ENCODE results near the gene BPIFB4.

Gene BPIFB4

DNA sequence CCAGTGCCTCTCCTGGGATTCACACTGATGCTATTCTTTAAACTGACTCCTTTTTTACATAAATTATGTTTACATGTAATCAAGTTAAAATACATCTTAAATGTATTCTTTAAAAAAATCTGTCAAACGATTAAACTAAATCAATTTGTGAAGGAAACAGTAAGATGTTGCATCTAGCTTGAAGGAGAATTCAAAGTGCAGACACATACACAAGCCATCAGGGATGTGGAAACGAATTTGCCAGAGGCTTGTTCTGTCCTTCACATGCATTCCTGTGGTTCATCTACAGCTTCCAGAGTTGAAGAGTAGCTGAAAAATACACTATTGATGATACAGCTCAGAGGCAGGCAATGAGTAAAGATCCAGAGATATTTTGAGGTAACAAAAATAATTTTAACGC lies 33.0 kb upstream of the BPIFB4 start:
- FAIRE-seq (no peak), DNase-seq (ENCODE audit: insufficient read length, low spot score) (no peak)
- TF ChIP-seq, protein P1, sequence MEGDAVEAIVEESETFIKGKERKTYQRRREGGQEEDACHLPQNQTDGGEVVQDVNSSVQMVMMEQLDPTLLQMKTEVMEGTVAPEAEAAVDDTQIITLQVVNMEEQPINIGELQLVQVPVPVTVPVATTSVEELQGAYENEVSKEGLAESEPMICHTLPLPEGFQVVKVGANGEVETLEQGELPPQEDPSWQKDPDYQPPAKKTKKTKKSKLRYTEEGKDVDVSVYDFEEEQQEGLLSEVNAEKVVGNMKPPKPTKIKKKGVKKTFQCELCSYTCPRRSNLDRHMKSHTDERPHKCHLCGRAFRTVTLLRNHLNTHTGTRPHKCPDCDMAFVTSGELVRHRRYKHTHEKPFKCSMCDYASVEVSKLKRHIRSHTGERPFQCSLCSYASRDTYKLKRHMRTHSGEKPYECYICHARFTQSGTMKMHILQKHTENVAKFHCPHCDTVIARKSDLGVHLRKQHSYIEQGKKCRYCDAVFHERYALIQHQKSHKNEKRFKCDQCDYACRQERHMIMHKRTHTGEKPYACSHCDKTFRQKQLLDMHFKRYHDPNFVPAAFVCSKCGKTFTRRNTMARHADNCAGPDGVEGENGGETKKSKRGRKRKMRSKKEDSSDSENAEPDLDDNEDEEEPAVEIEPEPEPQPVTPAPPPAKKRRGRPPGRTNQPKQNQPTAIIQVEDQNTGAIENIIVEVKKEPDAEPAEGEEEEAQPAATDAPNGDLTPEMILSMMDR (IDR thresholded peaks at IDR 0.05; ENCODE audit: insufficient read depth, missing control alignments), result no peak

DNA sequence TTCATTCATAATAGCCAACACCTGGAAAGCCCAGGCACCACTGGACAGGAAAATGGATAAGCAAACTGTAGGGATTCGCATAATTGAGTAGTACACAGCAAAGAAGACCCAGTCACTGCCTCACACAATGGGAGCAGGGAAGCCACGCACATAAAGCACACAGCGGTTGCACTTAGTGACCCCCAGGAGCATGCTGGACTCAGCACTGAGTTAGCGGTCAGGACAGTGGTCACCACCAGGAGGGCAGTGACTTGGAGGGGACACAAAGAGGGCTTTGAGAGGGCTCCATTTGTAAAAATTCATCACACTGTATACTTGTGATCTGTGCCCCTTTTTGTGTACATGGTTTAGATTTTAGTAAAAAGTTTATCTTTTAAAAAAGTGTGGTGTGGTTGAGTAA lies 28.1 kb upstream of the BPIFB4 start:
- DNase-seq (ENCODE audit: insufficient read length, low spot score) (no peak), FAIRE-seq (no peak)
- TF ChIP-seq, protein P1 (IDR thresholded peaks at IDR 0.05; ENCODE audit: insufficient read depth, missing control alignments), result no peak

DNA sequence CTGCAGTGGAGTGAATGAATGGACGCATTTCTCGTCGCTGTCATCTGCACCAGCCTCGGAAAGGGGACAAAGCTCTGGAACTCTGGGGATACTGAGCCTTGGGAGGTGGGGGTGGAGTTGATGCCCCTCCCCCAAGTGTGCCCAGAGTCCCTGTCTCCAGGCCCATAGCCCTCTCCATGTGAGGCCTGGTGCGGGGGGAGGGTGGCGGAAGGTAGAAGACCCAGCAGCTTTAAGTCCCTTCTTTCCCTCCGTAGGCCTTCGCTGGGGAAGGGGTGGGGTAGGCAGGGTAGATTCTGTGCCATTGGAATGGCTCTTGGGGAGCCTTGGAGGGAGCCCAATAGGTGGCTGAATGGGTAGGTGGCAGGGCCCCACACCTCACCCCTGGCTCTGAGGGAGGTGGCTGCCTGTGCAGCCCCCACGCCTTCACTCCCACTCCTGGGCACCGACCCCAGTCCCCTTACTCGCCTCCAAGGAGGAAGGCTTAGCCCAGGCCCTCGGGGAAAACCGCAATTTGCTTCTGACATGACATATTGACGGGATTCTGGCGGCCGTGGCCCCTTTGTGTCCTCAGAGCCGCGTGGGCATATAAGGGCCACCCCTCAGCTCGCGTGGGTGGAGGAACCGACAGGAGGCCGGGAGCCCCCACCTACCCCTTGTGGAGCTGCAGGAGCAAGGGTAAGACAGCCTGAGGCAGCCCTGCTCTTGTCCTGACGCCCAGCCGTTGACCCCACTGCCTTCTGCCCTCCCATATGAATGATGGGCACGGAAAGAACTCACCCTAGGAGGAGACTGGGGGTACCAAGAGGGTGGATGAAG lies 25.9 kb upstream of the BPIFB4 start, which contains the start of gene BPIFB3:
Gene BPIFB3 (plus strand): TSS at position 613 of the 816 bp plus-strand sequence. CDS start 1,533 bp downstream, outside the sequence.
- TF ChIP-seq, protein P1 (IDR thresholded peaks at IDR 0.05; ENCODE audit: insufficient read depth, missing control alignments), result no peak
- no peak for FAIRE-seq
- DNase-seq (ENCODE audit: insufficient read length, low spot score), result no peak

DNA sequence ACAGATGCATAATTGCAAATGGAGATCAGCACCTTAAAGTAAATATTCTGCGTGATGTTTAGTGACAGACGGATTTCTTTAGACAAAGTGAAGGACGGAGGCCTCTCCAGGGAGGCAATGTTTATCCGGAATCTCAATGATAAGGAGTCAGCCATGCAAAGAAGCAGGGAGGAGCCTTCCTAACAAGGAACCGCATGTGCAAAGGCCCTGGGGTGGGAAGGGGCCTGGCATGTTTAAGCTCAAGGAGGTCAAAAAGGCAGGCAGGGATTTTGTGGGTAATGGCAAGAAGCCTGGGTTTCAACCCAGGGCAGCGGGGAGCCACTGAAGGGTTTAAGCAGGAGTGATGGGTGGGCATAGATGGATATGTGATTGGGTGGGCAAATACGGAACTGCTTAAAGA lies 25.1 kb upstream of the BPIFB4 start:
- no peak for DNase-seq (ENCODE audit: insufficient read length, low spot score)
- TF ChIP-seq, protein P1 (IDR thresholded peaks at IDR 0.05; ENCODE audit: insufficient read depth, missing control alignments), result no peak
- no peak for FAIRE-seq

DNA sequence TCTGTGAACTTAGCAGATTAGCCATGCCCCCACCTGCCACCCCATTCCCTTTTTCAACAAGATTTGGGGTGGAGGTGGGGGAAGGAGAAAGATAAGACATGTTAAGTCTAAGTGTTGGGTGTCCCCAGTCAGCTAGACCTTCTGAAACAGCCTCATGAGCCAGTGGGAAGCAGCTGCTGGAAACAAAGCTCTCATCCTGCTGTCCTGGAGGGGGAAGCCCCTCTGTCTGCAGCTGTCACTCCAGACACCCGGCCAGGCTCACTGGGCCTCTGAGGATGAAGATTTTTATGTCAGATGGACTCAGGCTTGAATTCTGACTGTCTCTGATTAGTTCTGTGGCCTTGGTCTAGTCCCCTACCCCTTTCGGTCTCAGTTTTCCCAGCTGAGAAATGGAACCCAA lies 24.7 kb upstream of the BPIFB4 start:
- FAIRE-seq (no peak), DNase-seq (ENCODE audit: insufficient read length, low spot score) (no peak)
- TF ChIP-seq, protein P1 (IDR thresholded peaks at IDR 0.05; ENCODE audit: insufficient read depth, missing control alignments), result no peak

DNA sequence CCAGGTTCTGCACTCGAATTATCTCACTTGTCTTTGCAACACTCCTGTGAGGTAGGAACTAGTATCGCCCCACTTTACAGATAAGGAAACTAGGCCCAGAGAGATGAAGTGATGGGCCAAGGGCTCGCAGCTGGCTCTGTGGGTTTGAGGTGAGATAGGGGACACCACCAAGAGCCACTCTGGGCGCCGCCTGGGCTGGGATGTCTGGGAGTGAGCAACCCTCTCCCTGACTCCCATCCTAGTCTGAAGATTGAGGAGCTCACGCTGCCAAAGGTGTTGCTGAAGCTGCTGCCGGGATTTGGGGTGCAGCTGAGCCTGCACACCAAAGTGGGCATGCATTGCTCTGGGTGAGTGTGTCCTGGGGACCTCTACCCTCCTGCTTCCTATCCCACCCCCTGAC lies 20.3 kb upstream of the BPIFB4 start:
- FAIRE-seq (no peak), DNase-seq (ENCODE audit: insufficient read length, low spot score) (no peak)
- TF ChIP-seq, protein P1 (IDR thresholded peaks at IDR 0.05; ENCODE audit: insufficient read depth, missing control alignments), result no peak

DNA sequence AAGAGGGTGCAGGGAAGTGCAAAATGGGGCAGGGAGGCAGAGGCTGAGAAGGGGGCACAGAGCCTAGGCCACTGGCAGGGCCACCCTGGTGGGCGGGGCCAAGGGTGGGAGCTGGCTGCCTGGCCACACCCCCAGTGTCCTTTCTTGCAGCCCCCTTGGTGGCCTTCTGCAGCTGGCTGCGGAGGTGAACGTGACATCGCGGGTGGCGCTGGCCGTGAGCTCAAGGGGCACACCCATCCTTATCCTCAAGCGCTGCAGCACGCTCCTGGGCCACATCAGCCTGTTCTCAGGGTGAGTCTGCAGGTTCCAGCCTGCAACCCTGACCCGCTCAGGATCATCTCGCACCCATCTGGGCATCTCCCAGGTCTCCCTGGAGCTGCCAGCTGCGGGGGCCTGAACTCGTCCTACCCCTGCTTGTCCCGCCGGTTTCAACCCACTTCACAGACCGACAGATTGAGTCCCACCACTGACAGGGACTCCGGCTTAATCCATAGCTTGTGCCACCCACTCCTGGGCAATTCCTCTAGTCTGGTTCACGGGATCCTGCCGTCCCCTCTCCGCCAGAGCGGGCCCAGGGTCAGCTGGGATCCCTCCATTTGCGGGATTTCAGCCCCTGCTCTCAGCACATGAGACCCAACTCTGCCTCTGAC lies 19.6 kb upstream of the BPIFB4 start:
- DNase-seq (ENCODE audit: insufficient read length, low spot score), result no peak
- FAIRE-seq, result no peak
- TF ChIP-seq, protein P1 (IDR thresholded peaks at IDR 0.05; ENCODE audit: insufficient read depth, missing control alignments), result no peak

All from D721Med (cell line).